Endothelial cell (in vitro differentiated cells): ENCODE results near the gene ADNP2. TPM values are rescaled to one million over a fixed set of nuclear protein-coding genes. Genes with fewer than 3 reads are reported as not detected.

Source experiments
- DNase-seq: peaks from one replicate; pipeline ENCODE4 v3.0.0; 2021; ENCODE audit warnings: low spot score
- H3K27ac Mint-ChIP-seq: one replicate; pipeline ENCODE4 v1.8.0; 2021; ENCODE audit warnings: mixed read lengths, inconsistent platforms; ENCODE audit not compliant: unreplicated experiment
- H3K27me3 Mint-ChIP-seq: one replicate; pipeline ENCODE4 v1.8.0; 2021; ENCODE audit warnings: mild to moderate bottlenecking, moderate library complexity, mixed read lengths, inconsistent platforms; ENCODE audit not compliant: unreplicated experiment
- H3K36me3 Mint-ChIP-seq: one replicate; pipeline ENCODE4 v1.8.0; 2021; ENCODE audit warnings: mild to moderate bottlenecking, low read depth, mixed read lengths, inconsistent platforms; ENCODE audit not compliant: unreplicated experiment
- H3K4me1 Mint-ChIP-seq: one replicate; pipeline ENCODE4 v1.8.0; 2021; ENCODE audit warnings: mild to moderate bottlenecking, mixed read lengths, inconsistent platforms; ENCODE audit not compliant: unreplicated experiment
- H3K4me3 Mint-ChIP-seq: one replicate; pipeline ENCODE4 v1.8.0; 2021; ENCODE audit warnings: mild to moderate bottlenecking, mixed read lengths, inconsistent platforms; ENCODE audit not compliant: unreplicated experiment
- H3K9me3 Mint-ChIP-seq: one replicate; pipeline ENCODE4 v1.8.0; 2021; ENCODE audit warnings: mixed read lengths, inconsistent platforms; ENCODE audit not compliant: unreplicated experiment
- CTCF ChIP-seq: fragments of 200-600 bp; sonication (generic); IDR thresholded peaks from one replicate; pipeline ENCODE4 v1.5.0; 2021; ENCODE audit warnings: antibody characterized with exemption; ENCODE audit not compliant: unreplicated experiment
- total RNA-seq: library from RNA; stranded (reverse); fragmentation: NEBNext Ultra II Directional; extraction: Animal tissue kit (Norgen Biotek cat#: 25700); gene quantifications from one replicate; pipeline ENCODE4 v1.2.1, GENCODE V29; 2021; ENCODE audit not compliant: unreplicated experiment

ADNP2 gene
- total RNA-seq, 1 donor from 2014 or later: 23.7 TPM

GRCh38 chr18:80075940-80076339 lies 33.1 kb upstream of the ADNP2 start:
- no peak for DNase-seq
- TF ChIP-seq CTCF: no peak
- Mint-ChIP-seq H3K4me3 (no peak overlapping the region), H3K9me3 (peaks cover 4% of the 10 kb centered on the region), H3K27me3 (peaks cover 6% of the 10 kb centered on the region), H3K4me1 (peaks cover 8% of the 10 kb centered on the region), H3K36me3 (peaks cover 9% of the 10 kb centered on the region), H3K27ac (no peak overlapping the region)

- H3K4me1 Mint-ChIP-seq: peaks cover 8% of the 10 kb centered on the region
- no peak for TF ChIP-seq CTCF
- peaks cover 4% of the 10 kb centered on the region for H3K9me3 Mint-ChIP-seq
- no peak overlapping the region for H3K27ac Mint-ChIP-seq
- H3K36me3 Mint-ChIP-seq: peaks cover 9% of the 10 kb centered on the region
- H3K27me3 Mint-ChIP-seq: peaks cover 6% of the 10 kb centered on the region
- H3K4me3 Mint-ChIP-seq: no peak overlapping the region
- DNase-seq: no peak
Measured at GRCh38 chr18:80076379-80076778, 32.7 kb upstream of the ADNP2 start.

- no peak for DNase-seq
- TF ChIP-seq CTCF: no peak
- Mint-ChIP-seq H3K4me1 (peaks cover 8% of the 10 kb centered on the region), H3K27me3 (peaks cover 6% of the 10 kb centered on the region), H3K9me3 (peaks cover 4% of the 10 kb centered on the region), H3K36me3 (peaks cover 9% of the 10 kb centered on the region), H3K4me3 (no peak overlapping the region), H3K27ac (no peak overlapping the region)
Measured at GRCh38 chr18:80077873-80078272, 31.2 kb upstream of the ADNP2 start.

- DNase-seq: no peak
- Mint-ChIP-seq H3K27me3 (peaks cover 2% of the 10 kb centered on the region), H3K27ac (no peak overlapping the region), H3K4me3 (no peak overlapping the region), H3K36me3 (peaks cover 15% of the 10 kb centered on the region), H3K9me3 (peaks cover 7% of the 10 kb centered on the region), H3K4me1 (no peaks in the 10 kb centered on the region)
- no peak for TF ChIP-seq CTCF
Measured at GRCh38 chr18:80086281-80086680, 22.8 kb upstream of the ADNP2 start.

GRCh38 chr18:80088036-80088435 lies 21.0 kb upstream of the ADNP2 start:
- Mint-ChIP-seq H3K36me3 (peaks cover 15% of the 10 kb centered on the region), H3K9me3 (peaks cover 7% of the 10 kb centered on the region), H3K4me3 (no peak overlapping the region), H3K27ac (no peak overlapping the region), H3K4me1 (no peaks in the 10 kb centered on the region), H3K27me3 (peaks cover 2% of the 10 kb centered on the region)
- DNase-seq: no peak
- no peak for TF ChIP-seq CTCF
